Naive B cell (primary cell): ENCODE results near the gene NTM. TPM values are rescaled to one million over a fixed set of nuclear protein-coding genes. Genes with fewer than 3 reads are reported as not detected.

Experiments
- ATAC-seq, 2 donors: fragments of 150-1000 bp; cut with Tn5 transposase; 2 replicates each; pipeline ENCODE4 v1.10.0; 2021; ENCODE audit warnings: low read depth in 2 of 2, mild to moderate bottlenecking in 2 of 2, moderate library complexity in 2 of 2
- DNase-seq: peaks from one replicate; pipeline ENCODE4 v3.0.0; 2022
- H3K27ac Mint-ChIP-seq, 6 donors: one replicate each; pipeline ENCODE4 v1.8.0; 2020 to 2022; ENCODE audit warnings: mild to moderate bottlenecking in 6 of 6, mixed read lengths in 6 of 6, moderate library complexity in 5 of 6, inconsistent platforms in 2 of 6
- H3K27me3 Mint-ChIP-seq, 3 donors: one replicate each; pipeline ENCODE4 v1.8.0; 2021 to 2022; ENCODE audit warnings: mixed read lengths in 3 of 3, mild to moderate bottlenecking in 1 of 3
- H3K36me3 Mint-ChIP-seq, 2 donors: one replicate each; pipeline ENCODE4 v1.8.0; 2020 to 2022; ENCODE audit warnings: mixed read lengths in 2 of 2, inconsistent platforms in 1 of 2, mild to moderate bottlenecking in 1 of 2
- H3K4me1 Mint-ChIP-seq, 3 donors: one replicate each; pipeline ENCODE4 v1.8.0; 2020 to 2022; ENCODE audit warnings: mixed read lengths in 3 of 3, inconsistent platforms in 1 of 3, mild to moderate bottlenecking in 1 of 3, moderate library complexity in 1 of 3
- H3K4me3 Mint-ChIP-seq, 8 donors: one replicate each; pipeline ENCODE4 v1.8.0; 2020 to 2022; ENCODE audit warnings: mild to moderate bottlenecking in 8 of 8, mixed read lengths in 8 of 8, moderate library complexity in 8 of 8, inconsistent platforms in 2 of 8
- H3K9me3 Mint-ChIP-seq, 7 donors: one replicate each; pipeline ENCODE4 v1.8.0; 2020 to 2022; ENCODE audit warnings: mixed read lengths in 7 of 7, mild to moderate bottlenecking in 5 of 7, inconsistent platforms in 2 of 7, moderate library complexity in 1 of 7
- polyA plus RNA-seq, 6 donors: library from polyadenylated mRNA; unstranded; fragments of 300-500 nt; fragmentation: Illumina TruSeq; gene quantifications; one replicate each; pipeline ENCODE4 v1.2.3, GENCODE V29; 2021; ENCODE audit warnings: low read depth in 6 of 6

NTM gene
- polyA plus RNA-seq, 6 donors from 2014 or later: not detected

- ATAC-seq (no peak), DNase-seq (no peak)
- Mint-ChIP-seq H3K9me3 (peaks cover 0 to 7% (median 2%) of the 10 kb centered on the region in 7 donors), H3K36me3 (no peaks in the 10 kb centered on the region), H3K27me3 (peaks cover 9 to 10% (median 10%) of the 10 kb centered on the region in 3 donors), H3K4me1 (no peaks in the 10 kb centered on the region), H3K4me3 (no peak overlapping the region), H3K27ac (no peak overlapping the region)
These were observed 262.6 kb downstream of the NTM start for GRCh38 chr11:131632971-131633370.

- Mint-ChIP-seq H3K9me3 (peaks cover 0 to 7% (median 0%) of the 10 kb centered on the region in 7 donors), H3K36me3 (no peaks in the 10 kb centered on the region), H3K4me3 (no peak overlapping the region), H3K27me3 (peaks cover 0 to 5% (median under 1%) of the 10 kb centered on the region in 3 donors), H3K4me1 (no peaks in the 10 kb centered on the region), H3K27ac (no peak overlapping the region)
- ATAC-seq (no peak), DNase-seq (no peak)
These were observed 263.7 kb downstream of the NTM start for GRCh38 chr11:131633921-131634715.

- DNase-seq (no peak), ATAC-seq (no peak)
- no peaks in the 10 kb centered on the region for H3K27me3 Mint-ChIP-seq
- H3K9me3 Mint-ChIP-seq: peaks cover 0 to 7% (median 0%) of the 10 kb centered on the region in 7 donors
- no peaks in the 10 kb centered on the region for H3K4me1 Mint-ChIP-seq
- H3K36me3 Mint-ChIP-seq: no peaks in the 10 kb centered on the region
- no peak overlapping the region for H3K27ac Mint-ChIP-seq
- H3K4me3 Mint-ChIP-seq: no peak overlapping the region
These were observed 267.2 kb downstream of the NTM start for GRCh38 chr11:131637469-131638175.

- ATAC-seq: no peak
- no peak for DNase-seq
- H3K27ac Mint-ChIP-seq: no peak overlapping the region
- H3K4me1 Mint-ChIP-seq: no peaks in the 10 kb centered on the region
- H3K36me3 Mint-ChIP-seq: no peaks in the 10 kb centered on the region
- no peak overlapping the region for H3K4me3 Mint-ChIP-seq
- H3K9me3 Mint-ChIP-seq: peaks cover 0 to 2% (median 0%) of the 10 kb centered on the region in 7 donors
- H3K27me3 Mint-ChIP-seq: no peaks in the 10 kb centered on the region
These were observed 268.5 kb downstream of the NTM start for GRCh38 chr11:131638889-131639288.

GRCh38 chr11:131640320-131640719 lies 269.9 kb downstream of the NTM start:
- no peaks in the 10 kb centered on the region for H3K27me3 Mint-ChIP-seq
- H3K9me3 Mint-ChIP-seq: peaks cover 0 to 2% (median 0%) of the 10 kb centered on the region in 7 donors
- ATAC-seq: no peak
- H3K36me3 Mint-ChIP-seq: no peaks in the 10 kb centered on the region
- no peak for DNase-seq
- no peaks in the 10 kb centered on the region for H3K4me1 Mint-ChIP-seq
- H3K4me3 Mint-ChIP-seq: no peak overlapping the region
- no peak overlapping the region for H3K27ac Mint-ChIP-seq

- Mint-ChIP-seq H3K4me1 (no peaks in the 10 kb centered on the region), H3K27ac (no peak overlapping the region), H3K4me3 (peak overlapping the region in 1 of 8 donors; percentile 29), H3K36me3 (no peaks in the 10 kb centered on the region), H3K27me3 (no peaks in the 10 kb centered on the region), H3K9me3 (peaks cover 0 to 10% (median 2%) of the 10 kb centered on the region in 7 donors)
- no peak for DNase-seq
- ATAC-seq: no peak
These were observed 272.5 kb downstream of the NTM start for GRCh38 chr11:131642756-131643531.

- no peak for DNase-seq
- ATAC-seq: no peak
- H3K4me3 Mint-ChIP-seq: no peak overlapping the region
- H3K27me3 Mint-ChIP-seq: no peaks in the 10 kb centered on the region
- no peaks in the 10 kb centered on the region for H3K4me1 Mint-ChIP-seq
- no peaks in the 10 kb centered on the region for H3K36me3 Mint-ChIP-seq
- H3K27ac Mint-ChIP-seq: no peak overlapping the region
- peaks cover 0 to 10% (median 2%) of the 10 kb centered on the region in 7 donors for H3K9me3 Mint-ChIP-seq
These were observed 273.9 kb downstream of the NTM start for GRCh38 chr11:131644204-131644795.

GRCh38 chr11:131645237-131645636 lies 274.8 kb downstream of the NTM start:
- Mint-ChIP-seq H3K4me1 (no peaks in the 10 kb centered on the region), H3K36me3 (no peaks in the 10 kb centered on the region)
- ATAC-seq: no peak

GRCh38 chr11:131649856-131650255 lies 279.4 kb downstream of the NTM start:
- H3K36me3 Mint-ChIP-seq: no peaks in the 10 kb centered on the region
- no peak overlapping the region for H3K27ac Mint-ChIP-seq
- H3K4me3 Mint-ChIP-seq: no peak overlapping the region
- H3K9me3 Mint-ChIP-seq: peaks cover 0 to 10% (median 2%) of the 10 kb centered on the region in 7 donors
- H3K27me3 Mint-ChIP-seq: peaks cover 0 to 5% (median 4%) of the 10 kb centered on the region in 3 donors
- DNase-seq (no peak), ATAC-seq (no peak)
- no peaks in the 10 kb centered on the region for H3K4me1 Mint-ChIP-seq

More at GRCh38 chr11:131645237-131645636, 274.8 kb downstream of the NTM start:
- no peak overlapping the region for H3K27ac Mint-ChIP-seq
- no peaks in the 10 kb centered on the region for H3K27me3 Mint-ChIP-seq
- H3K4me3 Mint-ChIP-seq: no peak overlapping the region
- H3K9me3 Mint-ChIP-seq: peaks cover 0 to 10% (median 2%) of the 10 kb centered on the region in 7 donors
- no peak for DNase-seq

- Mint-ChIP-seq H3K9me3 (peaks cover 0 to 10% (median 0%) of the 10 kb centered on the region in 7 donors), H3K36me3 (no peaks in the 10 kb centered on the region), H3K4me1 (no peaks in the 10 kb centered on the region), H3K27me3 (peaks cover 0 to 9% (median 4%) of the 10 kb centered on the region in 3 donors), H3K4me3 (no peak overlapping the region), H3K27ac (no peak overlapping the region)
- DNase-seq: no peak
- ATAC-seq: no peak
These were observed 281.8 kb downstream of the NTM start for GRCh38 chr11:131652231-131652630.

GRCh38 chr11:131653260-131653659 lies 282.8 kb downstream of the NTM start:
- no peaks in the 10 kb centered on the region for H3K4me1 Mint-ChIP-seq
- DNase-seq (no peak), ATAC-seq (no peak)
- no peak overlapping the region for H3K27ac Mint-ChIP-seq
- peaks cover 0 to 4% (median 0%) of the 10 kb centered on the region in 7 donors for H3K9me3 Mint-ChIP-seq
- no peaks in the 10 kb centered on the region for H3K36me3 Mint-ChIP-seq
- H3K4me3 Mint-ChIP-seq: no peak overlapping the region
- peaks cover 0 to 16% (median 4%) of the 10 kb centered on the region in 3 donors for H3K27me3 Mint-ChIP-seq

- Mint-ChIP-seq H3K4me1 (no peaks in the 10 kb centered on the region), H3K36me3 (no peaks in the 10 kb centered on the region), H3K9me3 (no peaks in the 10 kb centered on the region), H3K27me3 (peaks cover 4 to 19% (median 6%) of the 10 kb centered on the region in 3 donors), H3K27ac (no peak overlapping the region), H3K4me3 (no peak overlapping the region)
- DNase-seq (no peak), ATAC-seq (no peak)
These were observed 284.4 kb downstream of the NTM start for GRCh38 chr11:131654849-131655248.
